SH-SY5Y (cell line): ENCODE results near the gene GPR143.

Source experiments
- GATA2 ChIP-seq: IDR thresholded peaks from 2 replicates; pipeline ENCODE4 v1.6.1; 2011; ENCODE audit warnings: mild to moderate bottlenecking, low read depth, low read length
- GATA3 ChIP-seq: IDR thresholded peaks from 2 replicates; pipeline ENCODE4 v1.6.1; 2011; ENCODE audit warnings: low read depth, mild to moderate bottlenecking, low read length, moderate library complexity

GRCh38 chrX:9708923-9709553 lies 56.6 kb downstream of the GPR143 start:
- no peak for TF ChIP-seq GATA2
- TF ChIP-seq GATA3: no peak
